ENCODE data around the gene CPNE9. TPM values are rescaled to one million over a fixed set of nuclear protein-coding genes. Genes with fewer than 3 reads are reported as not detected.

Gene CPNE9
- total RNA-seq, 2 experiments from 2014 or later: 0.14 to 0.30 TPM

GRCh38 chr3:9689757-9690156 is 13.9 kb upstream of the CPNE9 start:
- ChIA-PET POLR2A (interaction anchor here (0.6 kb wide), 1 partner anchor 125 kb away, joined by 4 read pairs; no protein-coding TSS in a partner anchor), CTCF (interaction anchor here (0.7 kb wide), 1 partner anchor 336 kb away, joined by 3 read pairs; no protein-coding TSS in a partner anchor)
- Mint-ChIP-seq H3K27ac (no peak overlapping the region), H3K9me3 (ENCODE audit: low read depth) (no peaks in the 10 kb centered on the region), H3K4me3 (no peak overlapping the region), H3K36me3 (ENCODE audit: low read depth) (peaks cover 37% of the 10 kb centered on the region), H3K27me3 (no peaks in the 10 kb centered on the region), H3K4me1 (no peaks in the 10 kb centered on the region)
- ATAC-seq (no peak), DNase-seq (no peak)
- intact Hi-C loops (cut with DNase I, micrococcal nuclease): no loop called here

GRCh38 chr3:9690451-9691450 is 12.9 kb upstream of the CPNE9 start:
- intact Hi-C loops (cut with DNase I, micrococcal nuclease): no loop called here
- no peaks in the 10 kb centered on the region for H3K4me1 Mint-ChIP-seq
- no peak for DNase-seq
- CTCF ChIA-PET: interaction anchor here (0.6 to 0.7 kb wide), 2 partner anchors 297 to 337 kb away, joined by 3 read pairs; no protein-coding TSS in a partner anchor
- H3K27me3 Mint-ChIP-seq: no peaks in the 10 kb centered on the region
- ATAC-seq: no peak
- no peaks in the 10 kb centered on the region for H3K9me3 Mint-ChIP-seq (ENCODE audit: low read depth)
- H3K4me3 Mint-ChIP-seq: no peak overlapping the region
- POLR2A ChIA-PET: no interaction called here
- H3K36me3 Mint-ChIP-seq (ENCODE audit: low read depth): peaks cover 35% of the 10 kb centered on the region
- no peak overlapping the region for H3K27ac Mint-ChIP-seq

GRCh38 chr3:9691636-9692035 is 12.0 kb upstream of the CPNE9 start:
- Mint-ChIP-seq H3K9me3 (ENCODE audit: low read depth) (no peaks in the 10 kb centered on the region), H3K4me1 (no peaks in the 10 kb centered on the region), H3K4me3 (no peak overlapping the region), H3K27me3 (no peaks in the 10 kb centered on the region), H3K27ac (no peak overlapping the region), H3K36me3 (ENCODE audit: low read depth) (peaks cover 32% of the 10 kb centered on the region)
- ATAC-seq: no peak
- intact Hi-C loops (cut with DNase I, micrococcal nuclease): no loop called here
- ChIA-PET CTCF (interaction anchor here (0.6 to 0.7 kb wide), 2 partner anchors 22 to 25 kb away, joined by 3 read pairs; no protein-coding TSS in a partner anchor), POLR2A (no interaction called here)
- DNase-seq: no peak

GRCh38 chr3:9692416-9692815 is 11.2 kb upstream of the CPNE9 start:
- no peaks in the 10 kb centered on the region for H3K4me1 Mint-ChIP-seq
- H3K36me3 Mint-ChIP-seq (ENCODE audit: low read depth): peaks cover 29% of the 10 kb centered on the region
- H3K9me3 Mint-ChIP-seq (ENCODE audit: low read depth): no peaks in the 10 kb centered on the region
- CTCF ChIA-PET: interaction anchor here (0.6 to 0.7 kb wide), 2 partner anchors 23 to 25 kb away, joined by 3 read pairs; no protein-coding TSS in a partner anchor
- DNase-seq: no peak
- intact Hi-C loops (cut with DNase I, micrococcal nuclease): no loop called here
- H3K27ac Mint-ChIP-seq: no peak overlapping the region
- H3K27me3 Mint-ChIP-seq: no peaks in the 10 kb centered on the region
- H3K4me3 Mint-ChIP-seq: no peak overlapping the region
- POLR2A ChIA-PET: interaction anchor here (0.6 kb wide), 1 partner anchor 37 kb away, joined by 3 read pairs; no protein-coding TSS in a partner anchor
- no peak for ATAC-seq

GRCh38 chr3:9695345-9695744 is 8.3 kb upstream of the CPNE9 start:
- no peak overlapping the region for H3K4me3 Mint-ChIP-seq
- no peaks in the 10 kb centered on the region for H3K27me3 Mint-ChIP-seq
- peaks cover 33% of the 10 kb centered on the region for H3K36me3 Mint-ChIP-seq (ENCODE audit: low read depth)

GRCh38 chr3:9695746-9696145 is 7.9 kb upstream of the CPNE9 start:
- intact Hi-C loops (cut with DNase I, micrococcal nuclease): no loop called here
- no peak overlapping the region for H3K4me3 Mint-ChIP-seq
- no peaks in the 10 kb centered on the region for H3K27me3 Mint-ChIP-seq
- H3K4me1 Mint-ChIP-seq: no peaks in the 10 kb centered on the region
- no peak overlapping the region for H3K27ac Mint-ChIP-seq
- peaks cover 35% of the 10 kb centered on the region for H3K36me3 Mint-ChIP-seq (ENCODE audit: low read depth)
- ChIA-PET CTCF (no interaction called here), POLR2A (no interaction called here)
- H3K9me3 Mint-ChIP-seq (ENCODE audit: low read depth): no peaks in the 10 kb centered on the region
- DNase-seq (no peak), ATAC-seq (no peak)

More at GRCh38 chr3:9695345-9695744, 8.3 kb upstream of the CPNE9 start:
- no peaks in the 10 kb centered on the region for H3K9me3 Mint-ChIP-seq (ENCODE audit: low read depth)
- no peak for ATAC-seq
- no peak for DNase-seq
- intact Hi-C loops (cut with DNase I, micrococcal nuclease): no loop called here
- no peak overlapping the region for H3K27ac Mint-ChIP-seq
- ChIA-PET CTCF (interaction anchor here (0.7 to 1.2 kb wide), 2 partner anchors 10 to 11 kb away, joined by 3 to 4 read pairs; no protein-coding TSS in a partner anchor), POLR2A (no interaction called here)
- no peaks in the 10 kb centered on the region for H3K4me1 Mint-ChIP-seq

GRCh38 chr3:9696480-9697220 is 7.0 kb upstream of the CPNE9 start:
- POLR2A ChIA-PET: no interaction called here
- CTCF ChIA-PET: no interaction called here
- intact Hi-C loops (cut with DNase I, micrococcal nuclease): no loop called here
- ATAC-seq (no peak), DNase-seq (no peak)
- no peak overlapping the region for H3K27ac Mint-ChIP-seq
- peaks cover 36% of the 10 kb centered on the region for H3K36me3 Mint-ChIP-seq (ENCODE audit: low read depth)
- no peak overlapping the region for H3K4me3 Mint-ChIP-seq
- no peaks in the 10 kb centered on the region for H3K9me3 Mint-ChIP-seq (ENCODE audit: low read depth)
- no peaks in the 10 kb centered on the region for H3K4me1 Mint-ChIP-seq
- H3K27me3 Mint-ChIP-seq: no peaks in the 10 kb centered on the region

- H3K27me3 Mint-ChIP-seq: peaks cover 2% of the 10 kb centered on the region
- no peak overlapping the region for H3K4me3 Mint-ChIP-seq
- DNase-seq (no peak), ATAC-seq (no peak)
- H3K9me3 Mint-ChIP-seq (ENCODE audit: low read depth): no peaks in the 10 kb centered on the region
- H3K36me3 Mint-ChIP-seq (ENCODE audit: low read depth): peaks cover 40% of the 10 kb centered on the region
- no peaks in the 10 kb centered on the region for H3K4me1 Mint-ChIP-seq
- no peak overlapping the region for H3K27ac Mint-ChIP-seq
- intact Hi-C loops (cut with DNase I, micrococcal nuclease): no loop called here
- ChIA-PET CTCF (no interaction called here), POLR2A (interaction anchor here (0.7 kb wide), 1 partner anchor 10 kb away, joined by 3 read pairs; no protein-coding TSS in a partner anchor)
Measured at GRCh38 chr3:9697892-9698291, 5.7 kb upstream of the CPNE9 start.

- Mint-ChIP-seq H3K36me3 (ENCODE audit: low read depth) (peaks cover 43% of the 10 kb centered on the region), H3K4me1 (no peaks in the 10 kb centered on the region), H3K27me3 (peaks cover 5% of the 10 kb centered on the region), H3K27ac (no peak overlapping the region), H3K9me3 (ENCODE audit: low read depth) (no peaks in the 10 kb centered on the region), H3K4me3 (no peak overlapping the region)
- DNase-seq (no peak), ATAC-seq (no peak)
- intact Hi-C loops (cut with DNase I, micrococcal nuclease): no loop called here
- CTCF ChIA-PET: no interaction called here
- POLR2A ChIA-PET: no interaction called here
Measured at GRCh38 chr3:9698293-9698692, 5.3 kb upstream of the CPNE9 start.

- Mint-ChIP-seq H3K4me1 (peaks cover 9% of the 10 kb centered on the region), H3K27me3 (peaks cover 15% of the 10 kb centered on the region), H3K4me3 (no peak overlapping the region), H3K9me3 (ENCODE audit: low read depth) (no peaks in the 10 kb centered on the region), H3K27ac (no peak overlapping the region), H3K36me3 (ENCODE audit: low read depth) (peaks cover 33% of the 10 kb centered on the region)
- ATAC-seq (no peak), DNase-seq (no peak)
- CTCF ChIA-PET: interaction anchor here (0.7 kb wide), 2 partner anchors 26 to 108 kb away, joined by 3 to 4 read pairs; no protein-coding TSS in a partner anchor
- POLR2A ChIA-PET: no interaction called here
- intact Hi-C loops (cut with DNase I, micrococcal nuclease): no loop called here
Measured at GRCh38 chr3:9700536-9700935, 3.1 kb upstream of the CPNE9 start.

GRCh38 chr3:9701006-9701405 is 2.6 kb upstream of the CPNE9 start:
- ATAC-seq: no peak
- H3K36me3 Mint-ChIP-seq (ENCODE audit: low read depth): peaks cover 32% of the 10 kb centered on the region
- POLR2A ChIA-PET: no interaction called here

More at GRCh38 chr3:9701006-9701405, 2.6 kb upstream of the CPNE9 start:
- Mint-ChIP-seq H3K27ac (no peak overlapping the region), H3K4me3 (no peak overlapping the region), H3K27me3 (peaks cover 15% of the 10 kb centered on the region), H3K4me1 (peaks cover 9% of the 10 kb centered on the region), H3K9me3 (ENCODE audit: low read depth) (no peaks in the 10 kb centered on the region)
- intact Hi-C loops (cut with DNase I, micrococcal nuclease): no loop called here
- CTCF ChIA-PET: interaction anchor here (0.7 kb wide), 2 partner anchors 26 to 108 kb away, joined by 3 to 4 read pairs; no protein-coding TSS in a partner anchor
- no peak for DNase-seq
